HepG2 (cell line): ENCODE data around the gene PPP2R2C. TPM values are rescaled to one million over a fixed set of nuclear protein-coding genes. Genes with fewer than 3 reads are reported as not detected.

Experiments
- EEA1 ChIP-seq: sonication (generic); formaldehyde crosslinking; IDR thresholded peaks from 2 replicates; pipeline ENCODE4 v1.5.1; 2020; ENCODE audit warnings: mild to moderate bottlenecking, missing genetic modification reagents, borderline replicate concordance
- FOXM1 ChIP-seq: sonication (generic); formaldehyde crosslinking; IDR thresholded peaks from 2 replicates; pipeline ENCODE4 v1.5.0; 2020; ENCODE audit warnings: missing genetic modification reagents
- KLF16 ChIP-seq, 2 experiments: sonication (generic) in 1 of 2; formaldehyde crosslinking in 1 of 2; IDR thresholded peaks; 2 replicates each; pipeline versions ENCODE4 v1.6.1 to v1.8.0; 2016 to 2023; ENCODE audit warnings: missing genetic modification reagents in 2 of 2, missing compliant biosample characterization in 1 of 2
- PAWR ChIP-seq: sonication (generic); formaldehyde crosslinking; IDR thresholded peaks from 2 replicates; pipeline ENCODE4 v1.4.0; 2020; ENCODE audit warnings: missing genetic modification reagents, mild to moderate bottlenecking, borderline replicate concordance
- SRY ChIP-seq: sonication (generic); formaldehyde crosslinking; IDR thresholded peaks from 2 replicates; pipeline ENCODE4 v1.8.0; 2022; ENCODE audit warnings: mild to moderate bottlenecking, missing genetic modification reagents
- TAF15 ChIP-seq: fragments of 200-400 bp; formaldehyde crosslinking; IDR thresholded peaks from one replicate; pipeline ENCODE4 v1.6.1; 2018; ENCODE audit warnings: mild to moderate bottlenecking, low read depth, low read length; ENCODE audit not compliant: poor library complexity, severe bottlenecking
- TSC22D2 ChIP-seq: sonication (generic); formaldehyde crosslinking; IDR thresholded peaks from 2 replicates; pipeline ENCODE4 v1.5.1; 2020; ENCODE audit warnings: missing genetic modification reagents, mild to moderate bottlenecking, borderline replicate concordance
- ZBTB21 ChIP-seq: sonication (generic); formaldehyde crosslinking; IDR thresholded peaks from 2 replicates; pipeline ENCODE4 v1.4.0; 2020; ENCODE audit warnings: missing genetic modification reagents
- ZFY ChIP-seq: sonication (generic); formaldehyde crosslinking; IDR thresholded peaks from 2 replicates; pipeline ENCODE4 v1.4.0; 2020; ENCODE audit warnings: missing genetic modification reagents
- ZKSCAN5 ChIP-seq: sonication (generic); formaldehyde crosslinking; IDR thresholded peaks from 2 replicates; pipeline ENCODE4 v1.5.1; 2020; ENCODE audit warnings: mild to moderate bottlenecking, missing genetic modification reagents
- ZNF781 ChIP-seq: sonication (generic); formaldehyde crosslinking; IDR thresholded peaks from 2 replicates; pipeline ENCODE4 v1.5.1; 2020; ENCODE audit warnings: borderline replicate concordance, mild to moderate bottlenecking, missing genetic modification reagents; ENCODE audit errors: not compliant biosample characterization
- polyA plus RNA-seq, 8 experiments: library from polyadenylated mRNA; depleted of rRNA in 3 of 8; stranded (reverse) in 7 of 8; unstranded in 1 of 8; fragments of >200 nt; fragmentation: Illumina TruSeq in 4 of 8; extraction: Trizol in 4 of 8; gene quantifications; 2 replicates each; pipeline versions ENCODE4 v1.2.1 to v1.2.3, GENCODE V29; 2011 to 2016; ENCODE audit warnings: low read depth in 4 of 8, missing spikeins in 1 of 8, mixed read lengths in 1 of 8; ENCODE audit not compliant: insufficient read depth in 1 of 8
- total RNA-seq, 5 experiments: library from RNA; depleted of rRNA; stranded (reverse); fragments of >200 nt; fragmentation: Illumina TruSeq; extraction: Trizol; gene quantifications; 2 replicates each; pipeline ENCODE4 v1.2.3, GENCODE V29; 2016; ENCODE audit warnings: low read depth in 1 of 5
- TF ChIP-seq, protein P1 (sequence below): sonication (generic); formaldehyde crosslinking; IDR thresholded peaks from 2 replicates; pipeline ENCODE4 v1.9.0; 2021; ENCODE audit warnings: missing genetic modification reagents, borderline replicate concordance
- TF ChIP-seq, protein P2 (sequence below): sonication (generic); formaldehyde crosslinking; IDR thresholded peaks from 2 replicates; pipeline ENCODE4 v1.4.0; 2020; ENCODE audit warnings: missing genetic modification reagents
- TF ChIP-seq, protein P3 (sequence below): sonication (generic); formaldehyde crosslinking; IDR thresholded peaks from 2 replicates; pipeline ENCODE4 v1.5.0; 2020; ENCODE audit warnings: missing genetic modification reagents, mild to moderate bottlenecking, borderline replicate concordance
- TF ChIP-seq, protein P4 (sequence below): IDR thresholded peaks from 2 replicates; pipeline ENCODE4 v1.6.1; 2018; ENCODE audit warnings: missing genetic modification reagents
- TF ChIP-seq, protein P5 (sequence below): sonication (generic); formaldehyde crosslinking; IDR thresholded peaks from 2 replicates; pipeline ENCODE4 v1.4.0; 2020; ENCODE audit warnings: missing genetic modification reagents
- TF ChIP-seq, protein P6 (sequence below): sonication (generic); formaldehyde crosslinking; conservative IDR thresholded peaks from 2 replicates; pipeline ENCODE4 v1.8.1; 2023; ENCODE audit warnings: missing genetic modification reagents

PPP2R2C gene
- total and polyA plus RNA-seq, 2 of the 13 experiments (the other 11 are each of a cell fraction or from before 2014, with no cell fraction given), result 0.60 to 8.6 TPM

DNA sequence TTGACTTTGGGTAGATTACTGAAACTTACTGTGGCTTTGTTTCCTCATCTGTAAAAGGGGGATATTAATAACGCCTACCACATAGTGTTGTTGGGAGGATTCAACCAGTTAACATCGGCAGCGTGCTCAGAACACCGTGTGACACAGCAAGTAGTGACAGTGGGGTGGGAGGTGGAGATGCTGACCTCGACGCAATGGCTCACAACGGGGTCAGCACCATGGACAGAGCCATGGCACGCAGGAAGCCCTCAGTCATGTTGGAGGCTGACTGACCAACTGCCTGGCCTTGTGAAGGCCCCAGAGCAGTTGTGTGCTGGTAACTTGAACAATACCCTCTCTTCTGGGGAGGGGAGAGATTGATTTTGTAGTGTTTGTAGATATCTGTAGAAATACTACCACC, 109.5 kb downstream of the PPP2R2C start (continued):
- TF ChIP-seq, protein P1, sequence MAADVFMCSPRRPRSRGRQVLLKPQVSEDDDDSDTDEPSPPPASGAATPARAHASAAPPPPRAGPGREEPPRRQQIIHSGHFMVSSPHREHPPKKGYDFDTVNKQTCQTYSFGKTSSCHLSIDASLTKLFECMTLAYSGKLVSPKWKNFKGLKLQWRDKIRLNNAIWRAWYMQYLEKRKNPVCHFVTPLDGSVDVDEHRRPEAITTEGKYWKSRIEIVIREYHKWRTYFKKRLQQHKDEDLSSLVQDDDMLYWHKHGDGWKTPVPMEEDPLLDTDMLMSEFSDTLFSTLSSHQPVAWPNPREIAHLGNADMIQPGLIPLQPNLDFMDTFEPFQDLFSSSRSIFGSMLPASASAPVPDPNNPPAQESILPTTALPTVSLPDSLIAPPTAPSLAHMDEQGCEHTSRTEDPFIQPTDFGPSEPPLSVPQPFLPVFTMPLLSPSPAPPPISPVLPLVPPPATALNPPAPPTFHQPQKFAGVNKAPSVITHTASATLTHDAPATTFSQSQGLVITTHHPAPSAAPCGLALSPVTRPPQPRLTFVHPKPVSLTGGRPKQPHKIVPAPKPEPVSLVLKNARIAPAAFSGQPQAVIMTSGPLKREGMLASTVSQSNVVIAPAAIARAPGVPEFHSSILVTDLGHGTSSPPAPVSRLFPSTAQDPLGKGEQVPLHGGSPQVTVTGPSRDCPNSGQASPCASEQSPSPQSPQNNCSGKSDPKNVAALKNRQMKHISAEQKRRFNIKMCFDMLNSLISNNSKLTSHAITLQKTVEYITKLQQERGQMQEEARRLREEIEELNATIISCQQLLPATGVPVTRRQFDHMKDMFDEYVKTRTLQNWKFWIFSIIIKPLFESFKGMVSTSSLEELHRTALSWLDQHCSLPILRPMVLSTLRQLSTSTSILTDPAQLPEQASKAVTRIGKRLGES (CRISPR knock-in tag), result no peak
- TF ChIP-seq ZBTB21, result no peak
- TF ChIP-seq KLF16 (CRISPR knock-in tag; IDR thresholded peaks at IDR 0.05), result peak in 1 of 2 experiments; percentile 52; a peak in 1 of 4 replicates
- TF ChIP-seq, protein P2, sequence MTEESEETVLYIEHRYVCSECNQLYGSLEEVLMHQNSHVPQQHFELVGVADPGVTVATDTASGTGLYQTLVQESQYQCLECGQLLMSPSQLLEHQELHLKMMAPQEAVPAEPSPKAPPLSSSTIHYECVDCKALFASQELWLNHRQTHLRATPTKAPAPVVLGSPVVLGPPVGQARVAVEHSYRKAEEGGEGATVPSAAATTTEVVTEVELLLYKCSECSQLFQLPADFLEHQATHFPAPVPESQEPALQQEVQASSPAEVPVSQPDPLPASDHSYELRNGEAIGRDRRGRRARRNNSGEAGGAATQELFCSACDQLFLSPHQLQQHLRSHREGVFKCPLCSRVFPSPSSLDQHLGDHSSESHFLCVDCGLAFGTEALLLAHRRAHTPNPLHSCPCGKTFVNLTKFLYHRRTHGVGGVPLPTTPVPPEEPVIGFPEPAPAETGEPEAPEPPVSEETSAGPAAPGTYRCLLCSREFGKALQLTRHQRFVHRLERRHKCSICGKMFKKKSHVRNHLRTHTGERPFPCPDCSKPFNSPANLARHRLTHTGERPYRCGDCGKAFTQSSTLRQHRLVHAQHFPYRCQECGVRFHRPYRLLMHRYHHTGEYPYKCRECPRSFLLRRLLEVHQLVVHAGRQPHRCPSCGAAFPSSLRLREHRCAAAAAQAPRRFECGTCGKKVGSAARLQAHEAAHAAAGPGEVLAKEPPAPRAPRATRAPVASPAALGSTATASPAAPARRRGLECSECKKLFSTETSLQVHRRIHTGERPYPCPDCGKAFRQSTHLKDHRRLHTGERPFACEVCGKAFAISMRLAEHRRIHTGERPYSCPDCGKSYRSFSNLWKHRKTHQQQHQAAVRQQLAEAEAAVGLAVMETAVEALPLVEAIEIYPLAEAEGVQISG (CRISPR knock-in tag), result peak; percentile 78
- peak; percentile 35 for TF ChIP-seq ZNF781 (CRISPR knock-in tag)
- no peak for TF ChIP-seq TAF15
- TF ChIP-seq TSC22D2 (CRISPR knock-in tag), result 0 out of 2 replicates have a peak, but pooled peaks have one; percentile 72
- TF ChIP-seq EEA1 (CRISPR knock-in tag), result no peak
- TF ChIP-seq ZFY (CRISPR knock-in tag), result peak; percentile 36; the same call in 1 of the 2 replicates
- TF ChIP-seq SRY (CRISPR knock-in tag), result peak; percentile 69; the same call in 1 of the 2 replicates
- no peak for TF ChIP-seq PAWR
- TF ChIP-seq, protein P3, sequence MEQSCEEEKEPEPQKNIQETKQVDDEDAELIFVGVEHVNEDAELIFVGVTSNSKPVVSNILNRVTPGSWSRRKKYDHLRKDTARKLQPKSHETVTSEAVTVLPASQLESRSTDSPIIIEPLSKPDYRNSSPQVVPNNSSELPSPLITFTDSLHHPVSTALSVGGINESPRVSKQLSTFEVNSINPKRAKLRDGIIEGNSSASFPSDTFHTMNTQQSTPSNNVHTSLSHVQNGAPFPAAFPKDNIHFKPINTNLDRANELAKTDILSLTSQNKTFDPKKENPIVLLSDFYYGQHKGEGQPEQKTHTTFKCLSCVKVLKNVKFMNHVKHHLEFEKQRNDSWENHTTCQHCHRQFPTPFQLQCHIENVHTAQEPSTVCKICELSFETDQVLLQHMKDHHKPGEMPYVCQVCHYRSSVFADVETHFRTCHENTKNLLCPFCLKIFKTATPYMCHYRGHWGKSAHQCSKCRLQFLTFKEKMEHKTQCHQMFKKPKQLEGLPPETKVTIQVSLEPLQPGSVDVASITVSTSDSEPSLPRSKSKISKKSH (CRISPR knock-in tag), result no peak
- TF ChIP-seq, protein P4, sequence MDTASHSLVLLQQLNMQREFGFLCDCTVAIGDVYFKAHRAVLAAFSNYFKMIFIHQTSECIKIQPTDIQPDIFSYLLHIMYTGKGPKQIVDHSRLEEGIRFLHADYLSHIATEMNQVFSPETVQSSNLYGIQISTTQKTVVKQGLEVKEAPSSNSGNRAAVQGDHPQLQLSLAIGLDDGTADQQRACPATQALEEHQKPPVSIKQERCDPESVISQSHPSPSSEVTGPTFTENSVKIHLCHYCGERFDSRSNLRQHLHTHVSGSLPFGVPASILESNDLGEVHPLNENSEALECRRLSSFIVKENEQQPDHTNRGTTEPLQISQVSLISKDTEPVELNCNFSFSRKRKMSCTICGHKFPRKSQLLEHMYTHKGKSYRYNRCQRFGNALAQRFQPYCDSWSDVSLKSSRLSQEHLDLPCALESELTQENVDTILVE (CRISPR knock-in tag), result 0 out of 2 replicates have a peak, but pooled peaks have one; percentile 37
- TF ChIP-seq, protein P5, sequence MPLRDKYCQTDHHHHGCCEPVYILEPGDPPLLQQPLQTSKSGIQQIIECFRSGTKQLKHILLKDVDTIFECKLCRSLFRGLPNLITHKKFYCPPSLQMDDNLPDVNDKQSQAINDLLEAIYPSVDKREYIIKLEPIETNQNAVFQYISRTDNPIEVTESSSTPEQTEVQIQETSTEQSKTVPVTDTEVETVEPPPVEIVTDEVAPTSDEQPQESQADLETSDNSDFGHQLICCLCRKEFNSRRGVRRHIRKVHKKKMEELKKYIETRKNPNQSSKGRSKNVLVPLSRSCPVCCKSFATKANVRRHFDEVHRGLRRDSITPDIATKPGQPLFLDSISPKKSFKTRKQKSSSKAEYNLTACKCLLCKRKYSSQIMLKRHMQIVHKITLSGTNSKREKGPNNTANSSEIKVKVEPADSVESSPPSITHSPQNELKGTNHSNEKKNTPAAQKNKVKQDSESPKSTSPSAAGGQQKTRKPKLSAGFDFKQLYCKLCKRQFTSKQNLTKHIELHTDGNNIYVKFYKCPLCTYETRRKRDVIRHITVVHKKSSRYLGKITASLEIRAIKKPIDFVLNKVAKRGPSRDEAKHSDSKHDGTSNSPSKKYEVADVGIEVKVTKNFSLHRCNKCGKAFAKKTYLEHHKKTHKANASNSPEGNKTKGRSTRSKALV, result no peak
- TF ChIP-seq, protein P6, sequence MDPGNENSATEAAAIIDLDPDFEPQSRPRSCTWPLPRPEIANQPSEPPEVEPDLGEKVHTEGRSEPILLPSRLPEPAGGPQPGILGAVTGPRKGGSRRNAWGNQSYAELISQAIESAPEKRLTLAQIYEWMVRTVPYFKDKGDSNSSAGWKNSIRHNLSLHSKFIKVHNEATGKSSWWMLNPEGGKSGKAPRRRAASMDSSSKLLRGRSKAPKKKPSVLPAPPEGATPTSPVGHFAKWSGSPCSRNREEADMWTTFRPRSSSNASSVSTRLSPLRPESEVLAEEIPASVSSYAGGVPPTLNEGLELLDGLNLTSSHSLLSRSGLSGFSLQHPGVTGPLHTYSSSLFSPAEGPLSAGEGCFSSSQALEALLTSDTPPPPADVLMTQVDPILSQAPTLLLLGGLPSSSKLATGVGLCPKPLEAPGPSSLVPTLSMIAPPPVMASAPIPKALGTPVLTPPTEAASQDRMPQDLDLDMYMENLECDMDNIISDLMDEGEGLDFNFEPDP (CRISPR knock-in tag), result no peak
- peak; percentile 33; the same call in 1 of the 2 replicates for TF ChIP-seq FOXM1 (CRISPR knock-in tag)
- TF ChIP-seq ZKSCAN5 (CRISPR knock-in tag), result no peak
